NCI-H226 (cell line): ENCODE results near the gene NYNRIN.
"Not testable (repeated sequence)": the region's sequence is repeated elsewhere in the genome, so short reads cannot be mapped to it uniquely, and the experiment has no call there.

Experiments used
- DNase-seq: peaks from one replicate; pipeline ENCODE4 v3.0.0-alpha.2; 2015

Gene NYNRIN

GRCh38 chr14:24398653-24399446 lies at the start of gene NYNRIN:
NYNRIN (plus strand) TSS chr14:24399003; CDS start chr14:24399247, 244 bp downstream.
- DNase-seq: no peak

- DNase-seq: no peak
These were observed 49.1 kb upstream of the NYNRIN start for GRCh38 chr14:24349742-24350141.

GRCh38 chr14:24351517-24351916 lies 47.3 kb upstream of the NYNRIN start:
- no peak for DNase-seq

GRCh38 chr14:24353559-24354481 lies 45.0 kb upstream of the NYNRIN start:
- peak; percentile 30 for DNase-seq

- DNase-seq: not testable (repeated sequence)
These were observed 44.3 kb upstream of the NYNRIN start for GRCh38 chr14:24354482-24354825.

GRCh38 chr14:24355009-24355408 lies 43.8 kb upstream of the NYNRIN start:
- DNase-seq: no peak

GRCh38 chr14:24356208-24356607 lies 42.6 kb upstream of the NYNRIN start:
- DNase-seq: no peak

GRCh38 chr14:24360281-24360680 lies 38.5 kb upstream of the NYNRIN start:
- no peak for DNase-seq

- no peak for DNase-seq
These were observed 37.5 kb upstream of the NYNRIN start for GRCh38 chr14:24361326-24361725.

GRCh38 chr14:24362241-24362960 lies 36.4 kb upstream of the NYNRIN start:
- no peak for DNase-seq

GRCh38 chr14:24363401-24363800 lies 35.4 kb upstream of the NYNRIN start:
- DNase-seq: no peak

GRCh38 chr14:24364841-24365240 lies 34.0 kb upstream of the NYNRIN start:
- no peak for DNase-seq

GRCh38 chr14:24365600-24366412 lies 33.0 kb upstream of the NYNRIN start:
- DNase-seq: peak; percentile 71

- DNase-seq: no peak
These were observed 32.4 kb upstream of the NYNRIN start for GRCh38 chr14:24366413-24366720.

- DNase-seq: peak; percentile 13
These were observed 31.9 kb upstream of the NYNRIN start for GRCh38 chr14:24366721-24367513.

- DNase-seq: no peak
These were observed 31.1 kb upstream of the NYNRIN start, which contains the start of gene NFATC4 for GRCh38 chr14:24367514-24368211. NFATC4 (plus strand) TSS chr14:24368184; CDS start chr14:24368341, 157 bp downstream.

- DNase-seq: no peak
These were observed 30.6 kb upstream of the NYNRIN start for GRCh38 chr14:24368212-24368561.

GRCh38 chr14:24368562-24369252 lies 30.1 kb upstream of the NYNRIN start:
- no peak for DNase-seq

GRCh38 chr14:24369463-24369862 lies 29.3 kb upstream of the NYNRIN start:
- no peak for DNase-seq
